Spinal cord (tissue), 10 donors: ENCODE measurements around the gene KRTDAP. TPM values are rescaled to one million over a fixed set of nuclear protein-coding genes. Genes with fewer than 3 reads are reported as not detected.

Source experiments
- DNase-seq, 6 donors: peaks; one replicate each; pipeline versions ENCODE4 v3.0.0 to v3.0.0-alpha.2; 2013 to 2015; ENCODE audit warnings: low spot score in 6 of 6, low read depth in 4 of 6
- H3K27ac ChIP-seq: one replicate; pipeline ENCODE4 v1.5.1; 2013; ENCODE audit warnings: low read depth, low read length, control low read depth
- H3K27me3 ChIP-seq: one replicate; pipeline ENCODE4 v1.6.1; 2013; ENCODE audit warnings: low read length; ENCODE audit not compliant: control insufficient read depth, insufficient read depth
- H3K36me3 ChIP-seq: one replicate; pipeline ENCODE4 v1.6.1; 2013; ENCODE audit warnings: low read length; ENCODE audit not compliant: control insufficient read depth, insufficient read depth
- H3K4me1 ChIP-seq: one replicate; pipeline ENCODE4 v1.6.1; 2013; ENCODE audit warnings: low read length; ENCODE audit not compliant: control insufficient read depth, insufficient read depth
- H3K4me3 ChIP-seq: one replicate; pipeline ENCODE4 v1.5.1; 2013; ENCODE audit warnings: low read depth, low read length, control low read depth
- H3K9me3 ChIP-seq: one replicate; pipeline ENCODE4 v1.6.1; 2013; ENCODE audit warnings: low read length; ENCODE audit not compliant: control insufficient read depth, insufficient read depth
- WGBS: methylation state at CpG from one replicate; pipeline ENCODE4 v1.1.5; 2013; ENCODE audit warnings: missing lambda C conversion rate; ENCODE audit not compliant: insufficient coverage; 5-methylcytosine and 5-hydroxymethylcytosine counted together
- long read RNA-seq, 4 donors: transcript quantifications; one replicate each; lab custom pipeline, GENCODE V29; 2026
- polyA plus RNA-seq, 2 donors: library from polyadenylated mRNA; unstranded; fragments of 120-200 nt; gene quantifications; one replicate each; pipeline ENCODE4 v1.2.1, GENCODE V29; 2013; ENCODE audit not compliant: insufficient read length in 2 of 2
- total RNA-seq, 2 donors: library from RNA; depleted of rRNA in 1 of 2; stranded (reverse); fragments of 120-200 nt in 1 of 2; fragments of >200 nt in 1 of 2; gene quantifications; one replicate each; pipeline versions ENCODE4 v1.2.3 to v1.2.4, GENCODE V29; 2013 to 2014
- donor health status: healthy.

The KRTDAP gene, protein sequence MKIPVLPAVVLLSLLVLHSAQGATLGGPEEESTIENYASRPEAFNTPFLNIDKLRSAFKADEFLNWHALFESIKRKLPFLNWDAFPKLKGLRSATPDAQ
- total RNA-seq: not detected
- polyA plus RNA-seq: not detected
- long read RNA-seq, donor 1: 0 reads
- long read RNA-seq, donor 2: 0 reads
- long read RNA-seq, donor 3: 0 reads
- long read RNA-seq, donor 4, partial matches to known transcripts: 0 of 1 reads
- long read RNA-seq, donor 4, other reads (novel, unspliced or antisense): 0 of 1 reads

DNA sequence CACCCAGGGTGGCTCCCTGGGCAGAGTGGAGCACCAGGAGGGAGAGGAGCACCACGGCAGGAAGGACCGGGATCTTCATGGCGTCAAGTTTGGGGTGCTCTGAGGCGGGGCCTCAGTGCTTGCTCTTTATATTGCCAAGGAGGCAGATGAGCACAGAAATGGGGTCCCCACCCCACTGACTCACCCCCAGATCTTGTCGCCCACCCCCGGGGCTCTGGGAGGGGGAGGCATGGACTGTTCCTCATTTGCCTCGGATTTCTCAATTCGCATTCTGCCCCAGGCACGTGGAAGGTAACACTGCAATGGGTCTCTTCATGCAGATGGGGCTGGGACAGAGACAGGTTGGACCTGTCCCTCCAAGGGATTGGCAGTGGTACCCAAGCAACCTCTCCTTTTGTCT, at the start of gene KRTDAP:
KRTDAP (minus strand) TSS at position 101 of the 400 bp plus-strand sequence; CDS start at position 79, 22 bp downstream.
- 69% methylated on average over 5 of the region's 9 CpGs for WGBS
- peaks cover 5% of the 10 kb centered on the region for H3K4me1 ChIP-seq
- H3K36me3 ChIP-seq: no peaks in the 10 kb centered on the region
- H3K27ac ChIP-seq: no peak within 1 kb of the TSS
- H3K9me3 ChIP-seq: no peaks in the 10 kb centered on the region
- DNase-seq: no peak
- H3K27me3 ChIP-seq: no peaks in the 10 kb centered on the region
- no peak within 1 kb of the TSS for H3K4me3 ChIP-seq

DNA sequence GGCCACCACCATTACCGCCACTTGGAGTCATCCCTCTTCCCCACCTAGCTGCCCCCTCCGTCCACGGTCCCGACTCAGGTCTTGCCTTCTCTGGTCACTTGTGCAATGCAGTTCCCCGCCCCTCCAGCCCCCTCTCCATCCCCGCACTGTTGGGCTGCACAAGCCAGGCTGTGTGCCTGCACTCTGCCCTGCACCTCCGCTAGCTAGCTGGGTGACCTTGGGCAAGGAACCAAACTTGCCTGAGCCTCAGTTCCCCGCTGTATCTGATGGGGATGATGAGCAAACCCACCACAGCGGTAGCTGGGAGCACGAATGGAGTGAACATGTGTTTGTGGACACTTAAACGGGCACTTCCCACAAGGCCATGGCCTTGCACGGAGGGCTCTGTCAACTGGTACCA, 49.6 kb upstream of the KRTDAP start:
- DNase-seq: no peak
- H3K9me3 ChIP-seq: no peaks in the 10 kb centered on the region
- peaks cover 9% of the 10 kb centered on the region for H3K4me1 ChIP-seq
- 96% methylated on average over 12 of the region's 12 CpGs for WGBS
- no peak overlapping the region for H3K27ac ChIP-seq
- peaks cover 26% of the 10 kb centered on the region for H3K36me3 ChIP-seq
- H3K4me3 ChIP-seq: no peak overlapping the region
- peaks cover 3% of the 10 kb centered on the region for H3K27me3 ChIP-seq

DNA sequence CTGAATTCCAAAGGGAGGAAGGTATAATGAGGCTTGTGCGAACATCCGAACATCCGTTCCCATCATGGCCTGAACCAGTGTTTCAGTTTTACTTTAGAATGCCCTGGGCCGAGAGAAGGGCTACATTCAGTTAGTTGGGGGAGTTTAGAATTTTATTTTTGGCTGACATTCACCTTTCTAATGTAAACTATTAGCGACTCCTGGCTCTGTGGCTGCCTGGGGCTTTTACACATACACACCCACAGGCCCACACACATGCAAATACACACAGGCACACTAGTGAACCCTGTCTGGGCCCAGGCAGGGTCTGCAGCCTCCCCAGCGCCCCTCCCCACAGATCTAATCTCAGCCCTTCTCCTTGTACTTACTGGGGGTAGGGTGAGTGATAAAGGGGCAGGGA, 49.0 kb upstream of the KRTDAP start:
- Histone ChIP-seq H3K27me3 (peaks cover 7% of the 10 kb centered on the region), H3K4me3 (no peak overlapping the region), H3K27ac (no peak overlapping the region), H3K36me3 (peaks cover 26% of the 10 kb centered on the region), H3K9me3 (no peaks in the 10 kb centered on the region), H3K4me1 (peaks cover 3% of the 10 kb centered on the region)
- WGBS: 100% methylated on average over 3 of the region's 6 CpGs
- DNase-seq: no peak

DNA sequence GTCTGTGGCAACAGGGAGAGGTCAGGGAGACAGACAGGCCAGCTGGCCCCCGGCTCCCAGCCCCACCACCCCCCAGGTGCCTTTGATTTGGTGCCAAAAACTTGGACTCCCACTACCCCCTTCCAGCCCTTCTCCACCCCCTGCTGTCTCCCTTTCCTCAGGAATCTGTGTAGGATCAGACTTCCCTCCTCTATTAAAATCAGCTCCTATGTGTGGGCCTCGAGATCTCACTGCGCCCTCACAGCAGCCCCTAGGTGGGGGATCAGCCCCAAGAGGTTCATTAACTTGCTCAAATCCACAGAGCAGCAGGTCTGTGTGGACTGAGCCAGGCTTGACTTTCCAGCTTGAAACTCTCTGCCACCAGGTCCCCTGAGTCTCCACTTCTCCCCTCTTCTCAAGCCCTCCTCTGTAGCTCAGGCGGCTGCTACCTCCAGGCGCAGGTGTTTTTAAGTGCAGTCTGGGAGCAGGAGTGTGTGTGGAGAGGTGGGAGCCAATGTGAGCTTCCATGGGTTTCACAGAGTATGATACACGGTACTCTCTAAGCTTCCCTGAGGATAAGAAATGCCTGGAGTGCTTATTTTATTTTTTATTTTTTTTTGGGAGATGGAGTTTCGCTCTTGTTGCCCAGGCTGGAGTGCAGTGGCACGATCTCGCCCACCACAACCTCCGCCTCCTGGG, 44.7 kb upstream of the KRTDAP start:
- H3K4me3 ChIP-seq: no peak overlapping the region
- H3K9me3 ChIP-seq: no peaks in the 10 kb centered on the region
- H3K4me1 ChIP-seq: peaks cover 10% of the 10 kb centered on the region
- DNase-seq: no peak
- peaks cover 3% of the 10 kb centered on the region for H3K36me3 ChIP-seq
- H3K27me3 ChIP-seq: peaks cover 19% of the 10 kb centered on the region
- WGBS: 75% methylated on average over 7 of the region's 10 CpGs
- H3K27ac ChIP-seq: no peak overlapping the region

DNA sequence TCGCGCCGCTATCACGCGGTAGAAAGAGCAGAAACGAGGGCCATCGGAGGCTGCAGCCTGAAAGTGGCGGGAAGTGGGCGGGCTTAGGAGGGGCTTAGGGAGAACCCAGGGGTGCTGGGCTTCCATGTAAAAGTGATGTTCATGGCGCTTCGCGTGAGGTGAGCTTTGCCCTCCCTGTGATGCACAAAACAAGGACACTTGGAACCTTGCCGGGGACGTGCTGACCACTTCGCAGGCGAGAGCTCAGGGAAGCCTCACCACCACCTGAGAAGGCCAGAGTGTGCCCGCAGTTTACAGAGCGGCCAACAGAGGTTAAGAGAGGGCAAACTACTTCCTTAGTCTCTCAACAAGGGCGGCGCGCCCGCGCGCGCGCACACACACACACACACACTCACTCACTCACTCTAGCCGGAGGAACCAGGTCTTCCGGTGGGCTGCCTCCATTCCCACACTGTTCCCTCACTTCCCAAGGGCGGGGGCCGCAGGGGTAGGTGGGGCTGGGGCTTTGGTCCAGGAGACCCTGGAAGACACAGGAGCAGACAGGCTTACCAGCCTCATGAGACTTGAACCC, 43.6 kb upstream of the KRTDAP start:
- DNase-seq: no peak
- H3K4me3 ChIP-seq: no peak overlapping the region
- 8% methylated on average over 28 of the region's 30 CpGs for WGBS
- no peak overlapping the region for H3K27ac ChIP-seq
- no peaks in the 10 kb centered on the region for H3K9me3 ChIP-seq
- peaks cover 10% of the 10 kb centered on the region for H3K4me1 ChIP-seq
- H3K36me3 ChIP-seq: no peaks in the 10 kb centered on the region
- H3K27me3 ChIP-seq: peaks cover 19% of the 10 kb centered on the region

DNA sequence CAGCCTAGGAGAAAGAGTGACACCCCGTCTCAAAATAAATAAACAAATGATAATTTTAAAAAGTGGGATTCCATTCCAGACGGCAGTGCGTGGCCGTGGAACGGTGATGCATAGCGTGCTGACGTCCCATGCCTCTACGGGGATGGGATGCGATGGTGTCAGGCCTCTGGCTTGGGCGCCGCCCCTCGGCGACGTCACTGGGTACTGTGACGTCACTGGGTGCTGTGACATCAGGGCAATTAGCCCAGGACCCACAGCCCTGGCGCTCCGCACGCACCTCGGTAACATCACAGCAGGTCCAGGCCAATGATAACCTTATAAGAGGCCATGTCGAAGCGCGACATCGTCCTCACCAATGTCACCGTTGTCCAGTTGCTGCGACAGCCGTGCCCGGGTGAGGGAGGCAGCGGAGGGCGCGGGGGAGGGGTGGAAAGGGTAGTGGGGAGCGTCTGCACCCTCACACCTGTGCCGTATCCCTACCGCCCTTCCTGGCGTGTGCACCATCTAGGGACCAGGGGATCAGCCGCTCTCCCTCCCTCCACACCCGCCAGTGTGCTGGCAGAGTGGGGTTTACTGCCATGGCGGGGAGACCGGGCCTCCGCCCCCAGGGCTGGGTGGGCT, 43.0 kb upstream of the KRTDAP start, which contains the start of gene GAPDHS:
GAPDHS (plus strand) TSS at position 256 of the 621 bp plus-strand sequence; CDS start at position 328, 72 bp downstream.
- Histone ChIP-seq H3K27ac (no peak within 1 kb of the TSS), H3K9me3 (no peaks in the 10 kb centered on the region), H3K27me3 (peaks cover 19% of the 10 kb centered on the region), H3K4me3 (no peak within 1 kb of the TSS), H3K4me1 (peaks cover 10% of the 10 kb centered on the region), H3K36me3 (no peaks in the 10 kb centered on the region)
- WGBS: 58% methylated on average over 29 of the region's 39 CpGs
- DNase-seq: no peak

DNA sequence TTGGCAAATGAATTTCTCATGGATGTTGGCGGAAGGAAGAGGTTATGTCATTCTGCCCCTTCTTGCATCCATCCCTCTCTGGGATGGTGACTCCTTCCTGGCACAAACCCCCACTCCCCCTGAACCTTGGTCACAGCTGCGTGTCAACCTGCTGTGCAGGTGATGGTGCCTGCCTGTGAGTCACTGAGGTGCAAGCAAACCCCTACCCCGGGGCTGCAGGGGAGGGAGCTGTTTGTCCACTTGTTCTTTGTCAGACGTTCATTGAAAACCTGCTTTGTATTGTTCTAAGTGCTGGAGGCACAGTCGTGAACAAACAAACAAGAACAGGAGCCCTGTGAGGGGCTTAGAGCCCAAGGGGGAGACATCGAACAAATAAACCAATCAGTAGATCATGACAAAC, 41.0 kb upstream of the KRTDAP start:
- peaks cover 10% of the 10 kb centered on the region for H3K4me1 ChIP-seq
- no peaks in the 10 kb centered on the region for H3K36me3 ChIP-seq
- no peak for DNase-seq
- 27% methylated on average over 2 of the region's 6 CpGs for WGBS
- no peak overlapping the region for H3K27ac ChIP-seq
- H3K9me3 ChIP-seq: no peaks in the 10 kb centered on the region
- H3K27me3 ChIP-seq: peaks cover 19% of the 10 kb centered on the region
- no peak overlapping the region for H3K4me3 ChIP-seq

DNA sequence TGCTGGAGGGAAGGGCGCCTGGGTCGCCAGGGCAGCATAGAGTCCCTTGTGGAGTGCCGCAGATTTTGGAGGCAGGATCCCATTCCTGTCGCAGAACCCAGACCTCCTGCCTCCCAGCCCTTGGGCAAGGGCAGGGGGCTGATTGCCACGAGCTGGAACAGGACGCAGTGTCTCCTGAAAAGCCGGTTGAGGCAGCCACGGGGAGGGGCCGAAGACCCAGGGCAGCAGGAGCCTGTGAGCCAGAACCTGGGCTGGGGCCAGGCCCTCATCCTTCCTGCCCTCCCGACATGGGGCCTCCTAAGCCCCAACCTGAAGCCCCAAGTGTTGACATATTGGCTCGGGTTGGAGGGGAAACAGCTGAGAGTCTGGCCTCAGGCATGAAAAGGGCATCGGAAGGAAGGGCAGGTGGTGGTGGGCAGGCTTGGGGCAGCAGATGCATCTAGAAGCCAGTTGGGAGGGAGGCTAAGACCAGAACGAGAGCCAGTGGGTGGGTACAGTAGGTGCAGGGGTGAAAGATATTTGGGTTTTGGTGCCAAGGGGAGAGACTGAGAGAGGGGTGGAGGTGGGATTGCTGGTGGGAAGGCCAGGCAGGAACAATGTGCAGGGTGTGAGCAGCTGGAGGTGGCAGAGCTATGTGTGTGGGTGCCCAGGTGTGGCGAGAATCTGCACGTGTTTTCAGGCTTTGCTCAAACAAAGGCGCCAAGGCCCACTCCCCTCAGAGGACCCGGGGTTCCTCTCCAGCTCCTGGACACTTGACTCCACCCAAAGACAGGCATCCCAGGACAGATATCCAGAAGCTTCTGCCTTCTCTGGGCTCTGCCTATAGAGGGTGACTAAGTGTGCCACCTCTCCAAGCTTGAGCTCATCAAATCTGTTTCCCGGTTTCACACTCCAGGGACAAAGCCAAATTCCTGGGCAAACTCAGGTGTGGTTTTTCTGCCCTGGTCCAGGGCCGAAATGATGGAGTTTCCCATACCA, 39.3 kb upstream of the KRTDAP start:
- WGBS: 71% methylated on average over 16 of the region's 19 CpGs
- no peak overlapping the region for H3K4me3 ChIP-seq
- H3K27me3 ChIP-seq: peaks cover 14% of the 10 kb centered on the region
- H3K27ac ChIP-seq: no peak overlapping the region
- DNase-seq: no peak
- H3K4me1 ChIP-seq: peaks cover 10% of the 10 kb centered on the region
- no peaks in the 10 kb centered on the region for H3K9me3 ChIP-seq
- no peaks in the 10 kb centered on the region for H3K36me3 ChIP-seq
